GM18499 (cell line): ENCODE measurements around the gene BSDC1.

Source experiments
- ATAC-seq: cut with Tn5 transposase; IDR thresholded peaks from one replicate; pipeline ENCODE4 v1.9.1; 2021; ENCODE audit warnings: moderate number of reproducible peaks; ENCODE audit not compliant: insufficient read depth, unreplicated experiment

The BSDC1 gene

DNA sequence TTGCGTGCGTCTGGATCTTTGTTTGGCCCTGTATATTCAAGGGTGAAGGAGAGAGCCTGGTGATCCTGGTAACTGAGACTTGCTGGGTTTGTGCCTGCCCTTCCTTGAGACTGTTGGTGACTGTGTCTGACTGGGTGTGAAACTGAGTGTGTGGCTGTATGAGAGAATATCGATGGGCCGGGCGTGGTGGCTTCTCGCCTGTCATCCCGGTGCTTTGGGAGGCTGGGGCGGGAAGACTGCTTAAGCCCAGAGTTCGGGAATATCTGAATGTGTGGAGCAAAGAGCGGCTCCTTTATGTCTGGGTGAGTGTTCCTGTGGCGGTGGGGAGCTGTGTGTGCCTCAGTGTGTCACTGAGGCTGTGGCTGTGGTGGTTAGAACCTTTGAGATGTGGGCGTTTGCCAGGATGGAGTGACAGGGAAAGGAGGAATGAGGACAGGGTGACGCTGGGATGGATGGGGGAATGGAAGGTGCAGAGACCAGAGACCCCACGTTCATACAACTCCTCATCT lies 55.5 kb downstream of the BSDC1 start:
- no peak for ATAC-seq

DNA sequence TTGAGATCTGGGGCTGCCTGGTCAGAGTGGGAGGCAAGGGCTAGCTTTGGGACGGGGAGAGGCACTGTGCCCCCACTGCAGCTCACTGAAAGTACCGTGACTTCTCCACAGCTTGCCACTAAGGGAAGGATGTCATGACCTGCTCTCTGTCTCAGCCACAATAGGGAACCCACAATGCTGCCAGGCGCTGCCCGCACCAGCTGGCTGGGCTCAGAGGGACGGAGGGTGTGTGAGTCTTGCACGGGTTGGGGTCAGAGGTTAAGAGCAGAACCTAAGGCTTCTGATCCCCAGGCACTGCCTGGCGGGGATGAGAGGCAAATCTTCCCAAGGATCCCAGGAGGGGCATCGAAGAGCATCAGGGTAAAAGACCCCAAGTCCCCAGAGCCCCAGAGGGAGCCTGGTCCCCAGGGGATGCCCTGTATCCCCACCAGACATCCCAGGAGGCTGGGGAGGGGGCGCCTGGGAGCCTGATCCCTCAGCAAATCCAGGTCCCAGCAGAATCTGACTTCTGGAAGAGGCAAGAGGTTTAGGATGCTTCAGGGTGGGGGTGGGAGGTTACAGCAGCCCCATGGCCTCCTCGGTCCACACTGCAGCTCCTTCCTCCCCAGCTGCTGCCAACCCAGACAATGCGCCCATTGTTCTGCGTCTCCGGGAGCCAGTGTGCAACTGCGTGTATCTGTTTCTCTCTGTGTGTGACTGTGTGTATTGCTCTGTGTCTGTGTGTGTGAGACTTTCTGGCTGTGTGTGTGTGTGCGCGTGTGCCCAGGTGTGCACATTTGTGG lies 56.2 kb downstream of the BSDC1 start:
- no peak for ATAC-seq

DNA sequence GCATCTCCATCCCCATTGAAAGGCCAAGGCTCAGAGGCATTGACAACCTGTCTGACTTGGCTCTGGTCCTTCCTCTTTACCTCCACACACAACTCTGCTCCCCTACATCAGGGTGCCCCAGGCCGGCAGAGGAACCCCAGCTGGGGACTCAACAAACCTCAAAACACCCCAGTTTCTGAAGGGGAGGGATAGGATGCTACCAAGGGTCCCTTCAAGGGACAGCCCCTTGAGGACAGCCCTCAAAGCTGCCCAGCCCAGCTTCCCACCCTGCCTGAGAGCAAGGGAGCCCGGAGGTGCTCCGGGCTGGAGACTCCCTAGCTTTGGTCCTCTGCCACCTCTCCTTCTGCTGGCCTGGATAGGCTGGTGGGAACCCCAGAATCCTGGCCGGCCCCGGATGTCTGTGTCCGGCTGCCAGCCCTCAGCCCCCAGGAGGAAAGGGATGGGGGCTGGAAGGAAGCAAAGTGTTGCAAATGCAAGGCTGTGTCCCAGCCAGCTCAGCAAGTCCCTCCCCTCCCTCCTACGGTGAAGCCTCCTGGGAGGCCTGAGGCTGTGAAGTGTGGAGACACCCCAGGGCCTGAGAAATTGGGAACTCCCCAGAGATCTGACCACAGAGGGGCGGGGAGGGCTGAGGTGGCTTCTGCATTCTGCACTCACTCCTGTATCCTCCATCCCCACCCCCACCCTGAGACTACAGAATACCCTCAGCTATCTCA lies 57.1 kb downstream of the BSDC1 start:
- ATAC-seq: no peak

DNA sequence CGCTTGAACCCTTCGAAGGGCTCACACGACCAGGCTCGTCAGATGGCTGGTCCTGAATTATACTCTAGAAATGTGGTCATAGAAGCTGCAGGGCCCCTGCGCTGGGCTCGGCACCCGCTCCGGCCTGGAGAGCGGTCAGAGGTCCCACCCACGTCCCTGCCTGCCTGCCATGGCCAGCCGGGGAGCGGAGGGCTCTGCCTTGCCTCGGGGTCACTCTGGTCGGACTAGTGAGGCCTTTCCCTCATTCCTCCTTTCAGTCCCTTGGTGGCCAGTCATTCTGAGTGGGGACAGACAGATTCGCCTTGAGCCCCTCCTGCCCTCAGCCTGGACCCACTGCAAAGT lies 57.7 kb downstream of the BSDC1 start:
- ATAC-seq: no peak

DNA sequence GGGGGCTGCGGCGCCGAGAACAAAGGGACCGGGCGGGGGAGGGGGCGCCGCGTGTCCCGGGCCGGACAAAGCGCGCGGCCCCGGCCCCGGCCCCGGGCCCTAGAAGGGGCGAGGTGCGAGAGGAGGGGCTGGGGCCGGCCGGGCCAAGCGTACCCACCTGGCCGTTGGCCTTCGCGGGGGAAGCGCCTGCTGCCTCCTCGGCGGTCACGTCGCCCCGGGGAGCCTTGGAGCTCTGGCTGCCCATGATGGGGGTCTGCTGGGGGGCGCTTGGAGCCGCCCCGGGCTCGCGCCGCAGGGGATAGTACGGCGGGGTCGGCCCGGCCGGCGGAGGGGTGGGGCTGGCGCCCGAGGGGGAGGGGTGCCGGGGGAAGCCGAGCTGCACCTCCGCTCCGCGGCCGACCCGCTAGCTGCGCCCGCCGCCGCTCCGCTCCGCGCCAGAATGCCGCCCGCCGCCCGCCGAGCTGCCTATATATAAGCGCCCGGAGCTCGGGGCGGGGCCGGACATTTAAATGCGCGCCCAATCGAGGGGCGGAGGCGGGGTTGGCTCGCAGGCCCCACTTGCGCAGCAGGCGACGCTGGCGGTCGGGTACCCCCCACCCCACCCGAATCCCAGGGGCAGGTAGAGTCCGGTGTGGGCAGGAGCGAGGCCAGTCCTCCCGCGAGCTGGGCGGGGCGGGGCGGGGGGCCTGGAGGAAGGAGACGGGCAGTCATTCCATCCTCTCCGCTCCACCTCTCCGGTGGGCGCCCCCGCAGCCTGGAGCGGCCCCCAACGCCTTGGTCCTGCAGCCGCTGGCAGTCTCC lies 58.3 kb downstream of the BSDC1 start, which contains the start of gene MARCKSL1:
MARCKSL1 (minus strand) TSS at position 444 of the 801 bp plus-strand sequence; CDS start at position 244, 200 bp downstream.
- ATAC-seq: no peak

DNA sequence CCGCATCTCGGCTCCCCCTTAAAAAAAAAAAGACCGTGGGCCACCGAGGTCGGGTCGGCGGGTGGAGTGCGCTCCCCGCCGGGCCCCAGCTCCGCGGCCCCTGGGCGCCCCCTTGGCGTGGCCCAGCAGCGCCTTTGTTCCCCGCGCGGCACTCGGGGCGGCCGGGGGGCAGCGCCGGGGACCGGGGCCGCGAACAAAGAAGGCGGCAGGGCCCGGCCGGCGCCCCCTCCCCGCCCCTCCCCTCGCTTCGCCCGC lies 58.8 kb downstream of the BSDC1 start:
- no peak for ATAC-seq

DNA sequence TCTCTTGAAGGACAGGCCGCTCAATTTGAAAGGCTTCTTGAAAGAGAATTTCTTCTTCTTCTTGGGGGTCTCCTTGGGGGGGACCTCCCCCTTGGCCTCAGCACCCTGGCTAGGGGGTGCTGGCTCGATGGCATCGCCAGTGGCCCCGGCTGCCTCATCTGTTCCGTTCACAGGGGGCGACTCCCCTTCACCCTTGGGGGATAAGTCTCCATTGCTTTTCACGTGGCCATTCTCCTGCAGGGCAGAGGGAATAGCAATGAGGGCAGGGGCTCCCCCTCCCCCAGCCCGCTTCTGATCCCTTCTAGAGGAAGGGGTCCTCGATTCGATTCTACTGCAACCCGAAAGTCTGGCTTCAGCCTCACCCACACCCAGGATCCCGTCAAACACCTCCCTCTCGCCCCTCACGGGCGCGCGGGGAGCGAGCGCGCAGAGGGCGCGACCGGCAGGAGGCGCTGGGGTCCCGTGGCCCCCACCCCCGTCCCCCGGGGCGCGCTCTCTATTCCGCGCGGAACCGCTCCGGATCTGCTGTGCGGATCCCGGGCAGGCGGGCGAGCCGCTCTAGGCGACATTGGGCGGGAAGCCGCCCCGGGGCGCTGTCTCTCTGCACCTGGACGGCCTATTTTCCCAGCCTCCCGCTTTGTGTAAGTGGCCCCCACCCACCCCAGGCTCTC lies 59.2 kb downstream of the BSDC1 start:
- no peak for ATAC-seq

DNA sequence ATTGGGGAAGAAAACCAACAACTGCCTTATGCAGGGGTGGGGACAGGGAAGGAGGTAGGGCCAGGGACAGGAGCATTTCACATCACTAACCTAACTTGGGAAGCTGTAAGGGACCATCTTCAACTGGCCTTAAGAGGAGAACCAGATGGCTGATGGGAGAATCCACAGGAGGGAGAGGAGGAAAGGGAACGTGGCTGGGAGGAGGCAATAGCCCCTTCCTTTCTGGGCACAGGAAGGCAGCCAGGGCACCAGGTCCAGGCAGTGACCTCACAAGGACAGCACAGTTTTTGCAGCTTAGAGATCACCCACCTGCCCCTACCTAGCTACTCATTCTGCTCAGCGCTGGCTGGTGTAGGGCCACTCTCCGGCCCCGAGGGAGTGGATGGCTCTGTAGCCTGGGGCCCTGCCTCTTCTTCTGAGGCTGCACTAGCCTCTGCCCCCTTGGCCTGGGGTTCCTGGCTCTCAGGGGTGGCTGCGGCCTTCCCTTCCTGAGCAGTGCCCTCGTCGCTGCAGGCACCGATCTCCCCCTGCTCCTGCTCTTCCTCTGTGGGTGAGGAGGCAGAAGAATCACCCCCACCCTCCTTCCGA lies 59.9 kb downstream of the BSDC1 start:
- no peak for ATAC-seq

DNA sequence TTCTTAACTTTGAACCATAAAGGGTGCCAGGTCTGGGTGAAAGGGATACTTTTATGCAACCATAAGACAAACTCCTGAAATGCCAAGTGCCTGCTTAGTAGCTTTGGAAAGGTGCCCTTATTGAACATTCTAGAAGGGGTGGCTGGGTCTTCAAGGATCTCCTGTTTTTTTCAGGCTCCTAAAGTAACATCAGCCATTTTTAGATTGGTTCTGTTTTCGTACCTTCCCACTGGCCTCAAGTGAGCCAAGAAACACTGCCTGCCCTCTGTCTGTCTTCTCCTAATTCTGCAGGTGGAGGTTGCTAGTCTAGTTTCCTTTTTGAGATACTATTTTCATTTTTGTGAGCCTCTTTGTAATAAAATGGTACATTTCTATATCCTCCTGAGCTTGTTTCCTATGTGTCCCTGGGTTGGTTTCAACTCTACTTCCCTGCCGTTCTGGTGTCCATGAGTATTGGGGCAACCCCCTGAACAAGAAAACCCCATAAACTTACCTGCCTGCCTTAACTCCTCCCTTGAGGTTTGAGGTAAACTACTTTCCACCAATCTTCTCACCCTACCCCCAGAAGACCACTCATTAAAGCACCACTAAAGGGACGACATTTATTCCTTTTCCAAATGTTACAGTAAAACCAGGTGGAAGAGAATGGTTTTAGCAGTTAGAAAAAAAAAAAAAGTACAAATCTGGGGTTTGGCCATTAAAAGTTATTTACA lies 60.8 kb downstream of the BSDC1 start:
- ATAC-seq: no peak

DNA sequence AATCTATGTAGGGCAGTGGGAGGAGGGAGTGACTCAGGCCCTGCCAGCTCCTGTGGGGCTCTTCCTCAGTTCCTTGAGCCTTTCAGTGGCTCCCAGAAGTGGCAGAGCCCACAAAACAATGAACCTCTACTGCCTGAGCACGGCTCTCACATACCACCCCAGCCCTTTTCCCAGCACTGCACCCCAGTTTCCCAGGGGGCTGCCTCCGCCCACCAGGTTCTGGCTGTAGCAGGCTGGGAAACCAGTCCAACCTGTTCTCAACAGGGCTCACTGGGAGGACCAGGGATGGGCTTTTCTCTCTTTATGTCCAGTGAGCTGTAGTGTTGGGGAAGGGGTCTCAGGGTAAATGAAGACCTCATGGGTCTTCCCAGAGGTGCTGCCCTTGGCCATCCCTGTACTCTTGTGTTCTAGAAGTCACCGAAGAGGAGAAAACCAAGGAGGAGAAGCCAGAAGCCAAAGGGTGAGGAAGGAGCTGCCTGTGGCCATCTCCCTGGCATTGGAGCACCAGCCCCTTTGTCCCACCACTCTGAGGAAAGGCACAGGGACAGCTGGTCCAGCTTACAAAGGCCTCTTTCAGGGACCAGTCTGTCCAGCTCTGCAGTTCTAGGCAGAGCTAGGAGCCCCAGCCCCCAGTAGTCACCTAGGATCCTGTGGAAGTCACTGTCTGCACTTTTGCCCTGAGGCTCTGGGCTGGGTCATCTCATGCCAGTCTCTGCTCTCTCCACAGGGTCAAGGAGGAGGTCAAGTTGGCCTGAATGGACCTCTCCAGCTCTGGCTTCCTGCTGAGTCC lies 61.8 kb downstream of the BSDC1 start:
- ATAC-seq: no peak

DNA sequence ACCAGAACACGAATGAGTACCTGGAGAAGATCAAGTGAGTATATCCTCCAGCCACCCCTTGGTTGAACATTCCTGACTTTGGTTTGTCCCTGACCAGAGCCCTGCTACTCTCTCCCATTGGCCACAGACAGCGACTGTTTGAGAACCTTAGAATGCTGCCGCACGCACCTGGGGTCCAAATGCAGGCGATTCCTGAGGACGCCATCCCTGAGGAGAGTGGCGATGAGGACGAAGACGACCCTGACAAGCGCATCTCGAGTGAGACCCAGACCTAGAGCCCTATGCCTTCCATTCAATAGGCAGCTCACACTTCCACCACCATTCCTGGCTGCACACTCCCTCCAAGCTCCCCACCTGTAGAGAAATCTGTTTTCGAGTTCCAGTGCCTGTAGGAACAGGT lies 62.7 kb downstream of the BSDC1 start:
- no peak for ATAC-seq

DNA sequence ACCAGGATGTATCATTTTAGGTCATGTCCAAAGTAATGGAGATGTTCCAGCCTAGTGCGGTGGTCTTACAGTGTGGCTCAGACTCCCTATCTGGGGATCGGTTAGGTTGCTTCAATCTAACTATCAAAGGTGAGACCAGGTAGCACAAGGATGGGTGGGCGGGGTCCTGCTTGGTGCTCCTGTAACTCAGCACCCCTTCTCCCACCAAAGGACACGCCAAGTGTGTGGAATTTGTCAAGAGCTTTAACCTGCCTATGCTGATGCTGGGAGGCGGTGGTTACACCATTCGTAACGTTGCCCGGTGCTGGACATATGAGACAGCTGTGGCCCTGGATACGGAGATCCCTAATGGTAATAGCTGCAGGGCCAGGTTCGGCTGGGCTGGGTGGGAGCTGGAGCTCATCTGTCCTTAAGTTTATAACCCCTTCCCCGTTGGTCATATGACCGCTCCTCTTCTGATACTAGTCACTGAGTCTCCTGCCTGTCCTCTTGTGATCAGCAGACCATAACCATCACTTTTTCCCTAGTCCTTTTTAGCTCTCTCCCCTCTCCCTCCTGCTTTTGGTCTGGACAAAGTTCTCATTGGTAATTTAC lies 63.6 kb downstream of the BSDC1 start:
- no peak for ATAC-seq

DNA sequence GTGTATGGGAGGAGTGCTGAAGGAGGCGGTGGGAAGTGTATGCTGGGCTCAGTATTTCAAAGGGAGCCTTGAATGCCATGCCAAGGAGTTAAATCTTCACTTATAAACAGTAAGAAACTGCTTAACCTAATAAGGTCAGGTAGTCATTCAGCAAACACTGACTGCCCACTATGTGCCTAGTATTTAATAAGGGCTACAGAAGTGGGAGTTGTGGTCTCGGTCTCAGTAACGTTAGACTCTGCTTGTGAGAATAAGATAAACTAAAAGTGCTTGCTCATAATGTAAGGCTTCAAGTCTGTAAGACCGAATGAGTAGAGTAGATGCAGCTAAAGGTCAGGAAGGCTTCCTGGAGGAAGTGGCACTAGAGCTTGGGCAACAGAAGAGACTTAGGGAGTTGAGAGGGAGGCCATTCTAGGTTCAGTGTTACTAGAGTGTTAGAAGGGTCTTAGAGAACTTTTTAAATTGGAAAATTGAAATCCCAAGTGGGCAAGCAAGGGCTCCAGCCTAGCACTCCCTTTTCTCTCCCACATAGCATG lies 64.2 kb downstream of the BSDC1 start:
- ATAC-seq: no peak

DNA sequence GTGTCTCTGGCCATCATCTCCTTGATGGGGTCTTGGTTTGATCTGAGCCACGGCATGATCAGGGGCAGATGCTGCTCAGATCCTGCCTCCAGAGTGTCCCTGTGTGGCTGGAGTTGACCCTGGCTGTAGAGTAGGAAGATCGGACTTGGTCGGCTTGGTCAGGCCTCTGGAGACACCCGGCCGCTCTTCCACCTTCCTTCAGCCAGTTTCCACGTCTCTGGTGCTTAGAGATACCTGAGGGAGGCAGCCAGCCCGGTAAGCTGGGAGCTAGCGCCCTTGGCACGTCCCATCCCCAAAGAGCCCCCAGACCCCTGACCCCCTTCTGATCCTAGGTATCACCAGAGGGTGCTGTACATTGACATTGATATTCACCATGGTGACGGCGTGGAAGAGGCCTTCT lies 67.0 kb downstream of the BSDC1 start:
- ATAC-seq: no peak

DNA sequence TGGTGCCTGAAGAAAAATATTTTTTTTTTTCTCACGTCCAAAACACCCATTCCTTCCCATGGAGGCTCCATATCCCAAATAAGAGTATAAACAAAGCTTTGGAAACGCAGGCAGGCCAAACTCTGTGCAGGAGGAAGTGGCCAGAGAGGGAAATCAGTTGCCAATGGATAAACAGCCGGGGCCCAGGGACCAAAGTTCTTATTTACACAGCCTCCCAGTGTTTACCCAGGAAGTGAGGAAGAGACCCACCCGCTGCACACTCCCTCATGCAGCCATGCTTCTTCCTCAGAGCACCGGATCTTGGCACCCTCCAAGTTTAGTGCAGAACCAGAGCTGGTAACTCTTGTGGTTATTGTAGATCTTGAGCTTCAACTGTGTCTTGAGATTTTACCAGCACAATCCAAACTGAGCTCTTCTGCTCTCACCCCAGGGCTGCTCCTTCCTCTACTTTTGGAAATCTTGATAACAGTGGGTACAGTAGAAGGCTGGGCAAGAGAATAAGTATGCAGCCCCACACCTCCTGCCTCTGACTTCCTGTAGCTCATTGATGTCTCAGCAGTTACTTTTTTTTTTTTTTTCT lies 72.4 kb downstream of the BSDC1 start:
- no peak for ATAC-seq

DNA sequence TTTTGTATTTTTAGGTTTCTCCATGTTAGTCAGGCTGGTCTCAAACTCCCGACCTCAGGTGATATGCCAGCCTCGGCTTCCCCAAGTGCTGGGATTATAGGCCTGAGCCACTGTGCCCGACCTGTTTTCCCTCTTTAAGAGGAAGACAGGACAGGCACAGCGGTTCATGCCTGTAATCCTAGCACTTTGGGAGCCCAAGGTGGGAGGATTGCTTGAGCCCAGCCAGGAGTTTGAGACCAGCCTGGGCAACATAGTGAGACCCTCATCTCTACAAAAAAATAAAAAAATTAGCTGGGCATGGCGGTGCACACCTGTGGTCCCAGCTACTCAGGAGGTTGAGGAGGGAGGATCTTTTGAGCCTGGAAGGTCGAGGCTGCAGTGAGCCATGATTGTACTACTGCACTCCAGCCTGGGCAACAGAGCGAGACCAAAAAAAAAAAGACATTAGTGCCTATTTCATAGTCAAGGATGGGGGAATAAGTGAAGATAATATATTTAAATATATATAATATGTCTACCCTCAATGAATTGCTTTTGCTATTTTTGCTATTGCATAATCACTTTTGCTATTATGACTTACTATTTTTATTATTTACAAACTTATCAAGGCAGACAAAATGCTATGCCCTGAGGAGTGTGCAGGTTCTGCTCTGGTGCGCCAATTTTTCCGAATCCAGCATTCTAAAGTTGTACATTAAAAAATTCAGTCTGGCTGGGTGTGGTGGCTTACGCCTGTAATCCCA lies 75.9 kb downstream of the BSDC1 start:
- ATAC-seq: no peak

DNA sequence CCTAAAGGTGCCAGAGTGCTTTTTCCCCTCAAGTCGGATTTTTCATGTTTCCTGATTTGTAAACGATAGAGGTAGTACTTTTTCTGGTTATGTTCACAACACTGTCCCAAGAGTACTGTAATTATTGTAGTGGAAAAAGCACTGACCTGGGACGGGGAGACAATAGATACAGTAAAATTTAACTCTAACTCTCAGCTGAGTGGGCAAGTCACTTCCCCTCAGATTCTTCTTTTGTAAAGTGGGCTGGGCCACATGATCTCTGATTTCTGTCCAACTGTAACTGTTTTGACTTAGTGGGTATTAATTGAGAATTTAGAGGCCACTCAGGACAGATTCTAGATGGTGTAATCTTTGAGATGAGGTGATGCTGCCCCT lies 77.4 kb downstream of the BSDC1 start:
- ATAC-seq: no peak
